Activated CD8-positive, alpha-beta memory T cell treated with anti-CD3 and anti-CD28 coated beads, Interleukin-2, amount 50 U/mL, for 1 hour (primary cell): ENCODE results near the gene REM2.
"Not testable (repeated sequence)": the region's sequence is repeated elsewhere in the genome, so short reads cannot be mapped to it uniquely, and the experiment has no call there.

ENCODE experiments used
- DNase-seq: peaks from one replicate; pipeline ENCODE4 v3.0.0-alpha.2; 2020; ENCODE audit errors: extremely low read depth

The REM2 gene

DNA sequence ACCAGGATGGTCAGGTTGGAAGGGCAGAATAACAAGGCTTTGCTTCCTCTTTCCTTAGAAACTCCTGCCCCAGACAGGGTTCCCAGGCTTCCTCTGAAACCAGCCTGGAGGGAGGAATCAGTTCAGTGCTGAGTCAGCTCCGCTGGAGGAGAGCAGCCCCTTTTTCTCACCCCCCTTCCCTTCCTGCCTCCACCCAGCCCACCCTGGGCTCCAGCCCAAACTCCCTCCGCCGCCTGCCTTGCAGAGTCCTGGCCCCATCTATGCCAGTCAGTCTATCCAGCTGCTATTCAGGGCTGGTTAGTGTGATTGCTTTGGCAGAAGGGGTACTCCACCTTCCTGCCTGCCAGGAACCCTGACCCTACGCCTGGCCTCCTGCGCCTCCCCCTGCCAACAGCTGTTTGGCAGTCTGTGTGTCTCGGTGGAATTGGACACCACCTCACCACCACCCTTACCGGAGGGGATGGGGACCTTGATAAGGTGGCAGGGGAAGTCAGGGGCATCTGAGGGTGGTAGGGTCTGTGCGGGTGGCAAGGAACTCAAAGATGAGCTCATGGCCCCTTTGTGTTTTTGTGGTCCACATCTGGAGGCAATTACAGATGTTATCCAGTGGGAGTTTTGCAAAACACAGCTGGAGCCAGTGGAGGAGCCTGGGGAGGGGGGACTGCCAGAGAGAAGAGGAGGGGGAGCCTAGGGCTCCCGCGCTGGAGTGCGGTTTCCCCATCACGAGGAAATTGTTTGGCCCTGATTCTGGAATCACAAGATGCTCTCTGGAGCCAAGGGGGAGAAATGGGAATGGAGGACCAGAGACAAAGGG lies 34.5 kb upstream of the REM2 start:
- no peak for DNase-seq

DNA sequence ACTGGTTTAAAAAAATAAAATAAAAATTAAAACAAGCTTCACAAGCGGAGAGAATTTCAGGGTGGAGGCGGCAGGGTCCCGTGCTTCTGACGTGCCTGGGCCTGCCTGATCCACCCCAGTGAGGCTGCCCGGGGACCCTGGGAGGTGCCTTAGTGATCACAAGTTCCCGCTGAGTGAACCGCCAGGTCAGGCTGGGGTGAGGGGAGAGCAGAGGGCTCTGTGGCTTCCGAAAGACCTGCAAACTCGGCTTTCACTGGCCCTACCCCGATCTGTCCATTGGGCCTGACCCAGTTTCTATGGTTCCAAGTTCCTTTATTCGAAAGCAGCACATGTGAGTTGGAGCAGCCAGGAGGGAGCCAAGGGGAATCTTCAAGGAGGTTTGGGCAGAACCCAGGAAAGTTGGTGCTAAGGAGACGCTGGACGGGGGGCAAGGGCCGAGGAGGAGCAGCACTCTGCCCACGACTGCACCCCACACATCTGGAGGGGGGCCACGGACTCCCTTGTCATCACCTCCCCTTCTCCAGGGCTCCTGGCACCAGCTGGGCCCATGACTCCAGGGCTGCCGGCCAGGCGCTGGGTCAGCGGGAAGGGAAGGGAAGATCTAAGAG lies 33.7 kb upstream of the REM2 start:
- no peak for DNase-seq

DNA sequence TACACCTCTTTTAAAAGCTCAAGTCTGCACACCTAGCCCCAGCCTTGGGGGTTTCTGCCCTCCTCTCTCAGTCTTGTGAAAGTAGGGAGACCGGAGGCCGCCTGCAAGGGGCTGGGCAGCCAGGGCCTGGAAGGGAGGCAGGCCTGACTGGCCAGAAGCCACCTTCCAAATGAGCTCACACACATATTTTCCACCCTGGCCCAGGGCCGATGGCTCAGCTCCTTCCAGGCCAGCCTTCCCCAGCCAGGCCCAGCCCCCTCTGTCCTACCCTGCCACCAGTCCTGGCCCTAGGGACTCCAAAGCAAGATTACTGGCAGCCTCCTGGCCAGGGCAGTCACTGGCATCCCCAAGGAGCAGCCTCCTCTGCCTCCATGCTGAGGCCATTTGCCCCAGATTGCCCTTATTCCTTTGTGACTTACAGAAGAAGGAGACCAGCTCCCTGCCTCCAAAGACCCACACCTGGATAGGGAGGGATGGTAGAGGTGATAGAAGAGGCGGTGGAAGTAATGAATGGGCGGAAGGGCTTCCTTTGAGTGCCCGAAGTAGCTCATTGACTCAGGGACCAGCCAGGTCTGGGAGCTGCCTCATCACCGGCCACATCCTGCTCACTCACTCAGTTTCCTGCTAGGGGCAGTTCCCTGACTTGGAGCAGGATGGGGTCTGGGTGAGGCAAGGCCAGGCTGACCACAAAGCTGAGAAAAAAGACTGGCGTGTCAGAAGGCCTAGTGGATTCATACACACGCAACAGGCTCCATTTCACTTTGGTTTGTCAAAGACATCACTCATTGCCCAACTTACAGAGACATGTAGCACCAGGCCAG lies 31.9 kb upstream of the REM2 start:
- no peak for DNase-seq

DNA sequence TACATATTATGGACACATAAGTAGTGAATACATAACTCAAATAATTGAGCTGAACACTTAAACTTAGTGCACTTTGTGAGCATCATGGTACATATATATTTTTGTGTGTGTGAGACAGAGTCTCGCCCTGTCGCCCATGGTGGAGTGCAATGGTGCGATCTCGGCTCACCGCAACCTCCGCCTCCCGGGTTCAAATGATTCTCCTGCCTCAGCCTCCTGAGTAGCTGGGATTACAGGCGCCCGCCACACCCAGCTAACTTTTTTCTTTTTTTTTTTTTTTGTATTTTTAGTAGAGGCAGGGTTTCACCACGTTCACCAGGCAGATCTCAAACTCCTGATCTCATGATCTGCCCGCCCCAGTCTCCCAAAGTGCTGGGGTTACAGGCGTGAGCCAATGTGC lies 30.8 kb upstream of the REM2 start:
- DNase-seq, result not testable (repeated sequence)

DNA sequence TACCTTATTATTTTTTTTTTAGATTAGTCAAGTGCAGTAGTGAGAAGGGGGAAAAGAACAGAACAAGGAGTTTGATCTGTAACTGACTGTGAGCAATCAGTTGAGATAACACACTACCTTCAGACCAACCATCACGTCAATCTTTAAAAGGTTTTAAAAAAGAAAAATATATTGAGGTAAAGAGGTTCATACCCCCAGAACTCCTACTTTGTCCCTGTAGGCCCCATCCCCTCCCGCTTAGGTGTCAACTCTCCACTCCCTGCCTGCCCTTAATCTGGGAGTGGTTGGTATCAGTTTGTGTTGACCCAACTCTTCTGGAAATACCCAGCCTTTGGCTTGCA lies 30.5 kb upstream of the REM2 start:
- no peak for DNase-seq

DNA sequence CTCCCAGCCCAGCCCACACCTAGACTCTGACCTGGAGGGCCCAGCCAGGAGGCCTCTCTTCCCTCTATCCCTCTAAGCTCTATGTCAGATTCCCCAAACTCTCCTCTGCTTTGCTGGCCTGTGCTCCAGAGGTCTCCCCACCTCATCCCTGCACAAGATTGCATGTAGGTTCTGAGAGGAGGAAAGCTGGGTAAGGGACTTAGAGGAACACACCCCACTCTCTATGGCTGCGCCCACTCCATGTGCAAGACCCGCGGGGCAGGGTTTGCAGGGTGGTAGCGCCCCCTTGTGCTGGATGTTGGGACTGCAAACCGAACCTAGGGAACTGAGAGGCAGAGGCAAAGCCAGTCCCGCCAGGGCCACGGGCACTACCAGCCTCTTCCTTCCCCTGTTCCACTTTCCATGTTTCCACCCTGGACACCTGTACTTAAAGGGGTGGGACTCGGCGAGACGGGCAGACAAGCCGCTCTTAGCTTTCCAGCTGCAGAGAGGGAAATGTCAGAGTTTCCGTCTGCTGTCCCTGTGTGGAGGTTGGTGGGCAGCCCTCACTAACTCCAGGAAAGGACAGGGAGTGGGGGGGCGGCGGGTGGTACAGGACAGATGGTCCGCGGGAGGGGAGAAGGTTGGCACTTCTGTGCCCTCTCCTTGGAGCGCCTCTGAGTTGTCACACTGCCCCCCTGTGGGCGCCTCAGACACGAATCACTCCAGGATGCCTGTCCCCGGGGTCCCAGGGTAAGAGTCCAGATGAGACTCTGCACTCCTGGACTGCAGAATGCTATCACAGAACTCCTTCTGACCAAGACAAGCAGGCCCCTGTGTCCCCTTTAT lies 29.9 kb upstream of the REM2 start:
- peak; percentile 63 for DNase-seq

DNA sequence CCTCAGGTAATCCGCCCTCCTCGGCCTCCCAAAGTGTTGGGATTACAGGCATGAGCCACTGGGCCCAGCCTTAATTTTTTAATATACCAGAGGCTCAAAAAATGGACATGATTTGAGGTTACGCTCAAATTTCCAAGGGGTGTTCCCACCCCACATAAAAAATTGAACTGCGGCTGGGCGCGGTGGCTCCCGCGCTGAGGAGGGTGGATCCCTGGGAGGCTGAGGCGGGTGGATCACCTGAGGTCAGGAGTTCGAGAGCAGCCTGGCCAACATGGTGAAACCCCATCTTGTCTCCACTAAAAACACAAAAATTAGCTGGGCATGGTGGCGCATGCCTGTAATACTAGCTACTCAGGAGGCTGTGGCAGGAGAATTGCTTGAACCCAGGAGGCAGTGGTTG lies 28.7 kb upstream of the REM2 start:
- not testable (repeated sequence) for DNase-seq

DNA sequence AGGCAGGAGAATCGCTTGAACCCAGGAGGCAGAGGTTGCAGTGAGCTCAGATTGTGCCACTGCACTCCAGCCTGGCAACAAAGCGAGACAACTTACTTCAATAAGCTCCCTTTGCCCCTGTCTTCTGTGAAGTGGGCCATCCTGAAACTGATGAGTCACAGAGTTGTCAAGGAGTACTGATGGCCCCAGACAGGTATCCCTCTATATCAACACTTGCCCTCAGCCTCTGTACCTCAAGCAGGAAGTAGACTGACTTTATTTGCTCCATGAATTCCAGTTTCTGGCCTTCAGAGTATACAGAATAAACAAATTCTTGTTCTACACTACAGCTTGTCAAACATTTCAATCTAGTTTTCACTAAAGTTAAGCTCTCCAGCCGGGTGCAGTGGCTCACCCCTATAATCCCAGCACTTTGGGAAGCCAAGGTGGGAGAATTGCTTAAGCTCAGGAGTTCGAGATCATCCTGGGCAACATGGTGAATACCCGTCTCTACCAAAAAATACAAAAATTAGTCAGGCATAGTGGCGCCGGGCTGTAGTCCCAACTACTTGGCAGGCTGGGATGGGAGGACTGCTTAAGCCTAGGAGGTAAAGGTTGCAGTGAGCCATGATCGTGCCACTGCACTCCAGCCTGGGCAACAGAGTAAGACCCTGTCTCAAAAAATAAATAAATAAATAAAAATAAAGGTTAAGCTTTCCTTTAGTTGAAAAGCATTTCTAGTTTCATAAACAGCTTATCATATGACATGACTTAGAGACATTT lies 27.9 kb upstream of the REM2 start:
- DNase-seq, result no peak

DNA sequence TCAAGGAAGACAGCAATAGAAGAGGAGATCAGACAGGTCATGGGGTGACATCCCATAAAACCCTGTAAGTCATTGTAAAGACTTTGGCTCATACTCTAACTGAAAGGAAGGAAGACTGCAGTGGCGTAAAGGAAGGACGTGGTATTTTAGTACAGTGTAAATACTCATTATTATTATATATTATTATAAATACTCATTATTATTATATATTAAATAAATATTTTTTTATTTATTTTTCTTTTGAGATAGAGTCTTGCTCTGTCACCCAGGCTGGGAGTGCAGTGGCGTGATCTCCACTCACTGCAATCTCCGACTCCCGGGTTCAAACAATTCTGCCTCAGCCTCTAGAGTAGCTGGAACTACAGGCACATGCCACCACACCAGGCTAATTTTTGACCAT lies 26.6 kb upstream of the REM2 start:
- no peak for DNase-seq

DNA sequence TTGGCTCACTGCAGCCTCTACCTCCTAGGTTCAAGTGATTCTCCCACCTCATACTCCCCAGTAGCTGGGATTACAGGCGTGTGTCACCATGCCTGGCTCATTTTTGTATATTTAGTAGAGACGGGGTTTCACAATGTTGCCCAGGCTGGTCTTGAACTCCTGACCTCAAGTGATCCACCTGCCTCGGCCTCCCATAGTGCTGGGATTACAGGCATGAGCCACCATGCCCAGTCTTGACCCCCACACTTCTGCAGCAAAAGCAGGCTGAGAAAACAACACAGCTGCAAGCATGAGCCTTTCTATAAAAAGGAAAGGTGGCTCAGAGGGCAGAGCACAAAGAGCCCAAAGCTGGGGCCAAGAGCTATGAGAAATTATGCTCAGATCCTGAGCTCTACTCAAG lies 22.6 kb upstream of the REM2 start:
- not testable (repeated sequence) for DNase-seq

DNA sequence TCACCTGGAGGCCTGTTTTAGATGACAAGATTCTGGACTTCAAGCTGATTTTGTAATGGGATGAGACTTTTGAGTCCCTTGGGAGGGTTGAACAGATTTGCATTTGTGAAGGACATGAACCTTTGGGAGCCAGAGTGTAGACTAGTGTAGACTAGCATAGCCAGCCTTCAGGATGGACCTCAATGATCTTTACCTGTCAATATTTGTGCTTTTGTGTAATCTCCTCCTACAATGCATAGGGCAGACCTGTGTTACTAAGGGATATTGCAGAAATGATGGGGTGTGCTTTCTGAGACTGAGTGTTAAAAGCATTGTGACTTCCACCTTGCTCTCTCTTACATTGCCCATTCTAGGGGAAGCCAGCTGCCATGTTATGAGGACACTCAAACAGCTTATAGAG lies 21.4 kb upstream of the REM2 start:
- no peak for DNase-seq

DNA sequence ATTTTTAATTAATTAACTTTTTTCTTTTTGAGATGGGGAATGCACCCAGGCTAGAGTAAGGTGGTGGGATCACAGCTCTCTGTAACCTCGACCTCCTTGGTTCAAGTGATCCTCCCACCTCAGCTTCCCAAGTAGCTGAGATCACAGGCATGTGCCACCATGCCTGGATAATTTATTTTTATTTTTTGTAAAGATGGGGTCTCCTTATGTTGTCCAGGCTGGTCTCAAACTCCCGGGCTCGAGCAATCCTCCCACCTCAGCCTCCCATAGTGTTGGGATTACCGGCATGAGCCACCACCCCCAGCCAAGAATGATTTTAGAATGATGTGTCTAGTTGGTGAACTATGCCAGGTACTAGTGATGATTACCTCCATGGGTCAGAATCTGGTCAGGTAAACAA lies 18.0 kb upstream of the REM2 start:
- no peak for DNase-seq

DNA sequence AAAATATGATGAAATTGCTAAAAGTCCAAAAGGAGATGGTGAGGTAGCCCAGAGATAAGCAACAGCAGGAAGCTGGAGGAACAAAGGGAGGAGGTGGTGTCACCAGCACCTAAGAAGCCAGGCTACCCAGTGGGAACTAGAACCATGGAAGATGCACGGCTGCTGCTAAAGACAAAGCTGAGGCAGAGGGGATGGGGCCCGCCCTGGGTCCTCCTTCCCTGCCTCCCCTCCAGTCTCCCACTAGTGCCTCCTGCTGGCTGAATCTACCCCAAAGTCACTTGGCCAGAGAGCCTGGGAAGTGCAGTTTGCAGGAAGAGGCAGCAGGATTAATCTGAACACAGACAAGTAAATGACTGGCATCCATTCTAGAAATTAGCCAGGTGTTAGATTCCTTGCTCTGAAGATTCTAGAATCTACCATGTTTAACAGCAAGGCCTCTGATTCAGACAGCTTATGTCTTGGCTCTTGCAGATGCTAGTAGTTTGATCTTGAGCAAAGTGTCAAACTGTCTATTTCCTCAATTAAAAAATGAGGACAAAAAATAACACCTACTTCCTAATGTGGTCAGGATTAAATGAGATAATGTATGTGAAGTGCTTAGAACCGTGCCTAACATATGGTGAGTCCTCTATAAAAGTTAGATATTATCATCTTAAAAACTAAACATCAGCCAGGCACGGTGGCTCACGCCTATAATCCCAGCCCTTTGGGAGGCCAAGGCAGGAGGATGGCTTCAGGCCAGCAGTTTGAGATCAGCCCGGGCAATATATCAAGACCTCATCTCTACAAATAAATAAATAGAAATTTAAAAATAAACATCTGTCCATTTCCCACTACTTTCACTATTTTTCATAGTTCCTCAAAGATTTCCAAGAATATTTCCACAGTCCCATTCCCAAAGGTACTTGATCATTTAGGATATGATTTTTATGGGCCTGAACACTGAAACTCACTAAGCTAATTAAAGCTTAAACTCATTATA lies 17.3 kb upstream of the REM2 start:
- no peak for DNase-seq

DNA sequence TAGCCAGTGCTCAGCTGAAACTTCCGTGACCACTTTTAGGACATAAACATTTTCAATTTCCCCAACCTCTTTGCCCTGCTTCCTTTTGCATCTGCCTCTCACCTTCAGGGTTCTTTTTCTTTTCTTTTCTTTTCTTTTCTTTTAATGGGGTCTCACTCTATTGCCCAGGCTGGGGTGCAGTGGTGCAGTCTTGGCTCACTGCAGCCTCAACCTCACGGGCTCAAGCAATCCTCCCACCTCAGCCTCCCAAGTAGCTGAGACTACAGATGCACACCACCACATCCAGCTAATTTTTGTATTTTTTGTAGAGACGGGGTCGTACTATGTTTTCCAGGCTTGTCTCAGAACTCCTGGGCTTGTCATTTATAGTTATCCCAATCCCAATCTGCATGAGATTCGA lies 16.1 kb upstream of the REM2 start:
- no peak for DNase-seq

DNA sequence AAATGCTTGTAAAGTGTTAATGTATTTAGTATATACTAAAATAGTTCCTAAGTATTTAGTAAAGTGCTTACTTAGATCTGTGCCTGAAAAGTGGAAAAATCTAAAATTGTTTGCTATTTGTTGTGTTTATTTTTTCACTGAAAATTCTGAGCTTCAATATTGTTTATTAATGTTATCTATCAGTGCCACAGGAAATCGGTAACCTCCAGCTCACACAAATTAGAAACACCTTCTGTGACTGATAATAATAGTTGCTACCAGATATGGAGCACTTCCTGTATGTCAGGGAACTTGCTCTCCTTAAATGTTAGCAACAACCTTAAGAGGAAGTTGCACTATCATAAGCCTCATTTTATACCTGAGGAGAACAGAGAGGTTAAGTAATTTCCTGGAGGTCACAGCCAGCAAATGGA lies 12.2 kb upstream of the REM2 start:
- DNase-seq, result no peak

DNA sequence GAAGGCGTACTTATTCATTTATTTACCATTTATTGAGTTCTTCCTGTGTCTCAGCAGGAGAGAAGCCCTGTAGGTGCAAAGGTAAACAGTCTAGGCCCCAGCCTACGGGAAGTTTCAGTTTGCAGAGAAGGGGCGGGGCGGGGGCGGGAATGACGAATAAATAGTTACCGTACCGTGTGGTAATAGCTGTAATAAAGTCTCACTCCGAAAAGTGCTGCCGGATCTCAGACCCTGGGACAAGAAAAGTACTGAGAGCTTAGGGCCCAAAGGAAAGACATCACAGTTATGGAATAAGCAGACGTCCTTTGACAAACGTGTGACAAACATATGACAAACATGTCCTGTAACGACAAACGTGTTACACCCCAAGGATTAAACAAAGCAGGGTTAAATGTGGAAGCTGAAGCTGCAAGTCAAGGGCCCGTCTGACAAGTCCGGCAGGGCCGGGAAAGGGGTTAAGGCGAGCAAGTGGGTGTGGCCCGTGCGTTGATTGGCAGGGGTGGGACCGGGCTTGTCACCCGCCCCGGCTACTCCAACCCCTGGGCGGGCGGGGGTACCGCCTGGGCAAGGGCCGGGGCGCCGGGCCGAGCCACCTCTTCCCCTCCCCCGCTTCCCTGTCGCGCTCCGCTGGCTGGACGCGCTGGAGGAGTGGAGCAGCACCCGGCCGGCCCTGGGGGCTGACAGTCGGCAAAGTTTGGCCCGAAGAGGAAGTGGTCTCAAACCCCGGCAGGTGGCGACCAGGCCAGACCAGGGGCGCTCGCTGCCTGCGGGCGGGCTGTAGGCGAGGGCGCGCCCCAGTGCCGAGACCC lies 11.6 kb upstream of the REM2 start, which contains the start of gene LRP10:
TSS of gene LRP10 (plus strand) at position 517 of the 809 bp plus-strand sequence. CDS start 564 bp downstream, outside the sequence.
- DNase-seq, result peak; percentile 32

DNA sequence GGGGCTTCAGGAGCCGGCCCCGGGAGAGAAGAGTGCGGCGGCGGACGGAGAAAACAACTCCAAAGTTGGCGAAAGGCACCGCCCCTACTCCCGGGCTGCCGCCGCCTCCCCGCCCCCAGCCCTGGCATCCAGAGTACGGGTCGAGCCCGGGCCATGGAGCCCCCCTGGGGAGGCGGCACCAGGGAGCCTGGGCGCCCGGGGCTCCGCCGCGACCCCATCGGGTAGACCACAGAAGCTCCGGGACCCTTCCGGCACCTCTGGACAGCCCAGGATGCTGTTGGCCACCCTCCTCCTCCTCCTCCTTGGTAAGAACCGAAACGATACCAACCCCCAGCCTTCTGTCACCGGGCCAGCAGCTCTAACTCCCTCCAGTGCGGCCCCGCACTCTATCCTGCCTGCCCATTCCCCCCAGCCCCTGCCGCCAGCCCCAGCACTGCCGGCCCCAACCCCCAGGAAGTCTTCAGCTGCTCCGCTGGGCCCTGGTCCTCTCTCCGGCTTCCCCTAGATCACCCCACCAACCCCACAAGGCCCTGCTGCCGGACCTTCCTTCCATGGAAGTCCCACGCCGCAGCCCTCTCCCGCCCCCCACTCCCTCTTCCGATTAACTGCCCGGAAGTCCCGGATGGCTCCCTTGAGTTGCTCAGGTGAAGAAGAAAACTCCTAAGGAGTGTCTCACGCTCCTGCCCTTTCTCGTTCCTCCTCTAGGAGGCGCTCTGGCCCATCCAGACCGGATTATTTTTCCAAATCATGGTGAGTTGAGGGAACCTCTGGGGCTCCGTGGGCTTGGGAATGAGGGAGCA lies 10.8 kb upstream of the REM2 start:
- no peak for DNase-seq

DNA sequence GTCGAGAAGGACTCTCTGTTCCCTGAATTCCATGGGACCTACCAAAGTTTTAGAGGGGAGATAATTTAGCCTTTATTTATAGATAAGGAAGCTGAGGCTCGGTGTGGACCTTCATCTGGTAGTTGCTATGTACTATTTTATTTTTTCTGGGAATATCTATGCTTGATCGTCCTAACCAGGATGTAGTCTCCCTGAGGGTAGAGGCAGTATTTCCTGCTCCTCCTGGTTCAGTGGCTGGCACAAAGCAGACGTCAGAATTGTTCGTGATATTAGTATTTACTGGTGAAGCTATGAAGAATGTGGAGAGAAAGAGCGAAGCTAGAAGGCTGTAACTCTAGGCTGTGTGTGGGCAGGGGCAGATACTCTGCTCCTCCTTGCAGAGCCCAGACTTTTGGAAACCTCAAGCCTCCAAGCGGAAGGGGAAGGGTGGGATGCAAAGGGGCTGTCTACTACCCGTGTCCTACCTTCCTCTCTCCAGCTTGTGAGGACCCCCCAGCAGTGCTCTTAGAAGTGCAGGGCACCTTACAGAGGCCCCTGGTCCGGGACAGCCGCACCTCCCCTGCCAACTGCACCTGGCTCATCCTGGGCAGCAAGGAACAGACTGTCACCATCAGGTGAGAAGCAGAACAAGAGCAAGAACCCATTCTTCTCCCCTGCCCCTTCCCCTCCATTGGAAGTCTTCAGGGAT lies 10.0 kb upstream of the REM2 start:
- DNase-seq, result no peak
